ENCODE data around the gene DNAJB2.

The DNAJB2 gene

DNA sequence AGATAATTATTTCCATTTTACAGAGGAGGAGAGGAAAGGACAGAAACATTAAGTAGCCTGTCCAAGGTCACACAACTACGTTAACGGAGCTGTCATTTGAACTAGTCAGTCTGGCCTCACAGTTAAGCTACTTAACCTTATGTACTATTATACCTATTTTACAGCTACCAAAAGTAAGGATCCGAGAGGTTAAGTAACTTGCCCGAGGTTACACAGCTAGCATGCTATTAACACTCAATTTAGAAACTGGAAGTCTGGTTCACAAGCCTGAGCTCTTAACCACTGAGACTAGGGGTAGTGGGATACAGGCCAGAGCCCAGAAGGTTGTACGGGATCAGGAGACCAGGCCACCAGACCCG, 34.4 kb upstream of the DNAJB2 start:
- H3K79me2 ChIP-seq (ENCODE audit: low read length): peaks cover 13% of the 10 kb centered on the region
- peak overlapping the region; percentile 86 for H3K4me2 ChIP-seq (ENCODE audit: low read length)
- no peaks in the 10 kb centered on the region for H3K9me3 ChIP-seq (ENCODE audit: insufficient read depth, low read length)
- no peak overlapping the region for H3K27ac ChIP-seq (ENCODE audit: low read length)
- no peaks in the 10 kb centered on the region for H3K27me3 ChIP-seq (ENCODE audit: low read depth, low read length)
- 0 out of 2 replicates have a peak overlapping the region, but pooled peaks have one; percentile 56 for H2AFZ ChIP-seq (ENCODE audit: low read depth, low read length)
- H3K9ac ChIP-seq (ENCODE audit: low read length): peak overlapping the region; percentile 87
- no peaks in the 10 kb centered on the region for H4K20me1 ChIP-seq (ENCODE audit: insufficient read depth, low read length)
- no peak for TF ChIP-seq EZH2phosphoT487 (IDR thresholded peaks at IDR 0.05; ENCODE audit: low read depth)
- TF ChIP-seq, protein P1, sequence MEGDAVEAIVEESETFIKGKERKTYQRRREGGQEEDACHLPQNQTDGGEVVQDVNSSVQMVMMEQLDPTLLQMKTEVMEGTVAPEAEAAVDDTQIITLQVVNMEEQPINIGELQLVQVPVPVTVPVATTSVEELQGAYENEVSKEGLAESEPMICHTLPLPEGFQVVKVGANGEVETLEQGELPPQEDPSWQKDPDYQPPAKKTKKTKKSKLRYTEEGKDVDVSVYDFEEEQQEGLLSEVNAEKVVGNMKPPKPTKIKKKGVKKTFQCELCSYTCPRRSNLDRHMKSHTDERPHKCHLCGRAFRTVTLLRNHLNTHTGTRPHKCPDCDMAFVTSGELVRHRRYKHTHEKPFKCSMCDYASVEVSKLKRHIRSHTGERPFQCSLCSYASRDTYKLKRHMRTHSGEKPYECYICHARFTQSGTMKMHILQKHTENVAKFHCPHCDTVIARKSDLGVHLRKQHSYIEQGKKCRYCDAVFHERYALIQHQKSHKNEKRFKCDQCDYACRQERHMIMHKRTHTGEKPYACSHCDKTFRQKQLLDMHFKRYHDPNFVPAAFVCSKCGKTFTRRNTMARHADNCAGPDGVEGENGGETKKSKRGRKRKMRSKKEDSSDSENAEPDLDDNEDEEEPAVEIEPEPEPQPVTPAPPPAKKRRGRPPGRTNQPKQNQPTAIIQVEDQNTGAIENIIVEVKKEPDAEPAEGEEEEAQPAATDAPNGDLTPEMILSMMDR (IDR thresholded peaks at IDR 0.05; ENCODE audit: low read depth, low read length): no peak
- peak overlapping the region; percentile 98 for H3K4me3 ChIP-seq (ENCODE audit: low read length)
- peaks cover 31% of the 10 kb centered on the region for H3K4me1 ChIP-seq (ENCODE audit: low read length)
- H3K36me3 ChIP-seq (replicated peaks; ENCODE audit: low read depth, low read length): peaks cover 3% of the 10 kb centered on the region

DNA sequence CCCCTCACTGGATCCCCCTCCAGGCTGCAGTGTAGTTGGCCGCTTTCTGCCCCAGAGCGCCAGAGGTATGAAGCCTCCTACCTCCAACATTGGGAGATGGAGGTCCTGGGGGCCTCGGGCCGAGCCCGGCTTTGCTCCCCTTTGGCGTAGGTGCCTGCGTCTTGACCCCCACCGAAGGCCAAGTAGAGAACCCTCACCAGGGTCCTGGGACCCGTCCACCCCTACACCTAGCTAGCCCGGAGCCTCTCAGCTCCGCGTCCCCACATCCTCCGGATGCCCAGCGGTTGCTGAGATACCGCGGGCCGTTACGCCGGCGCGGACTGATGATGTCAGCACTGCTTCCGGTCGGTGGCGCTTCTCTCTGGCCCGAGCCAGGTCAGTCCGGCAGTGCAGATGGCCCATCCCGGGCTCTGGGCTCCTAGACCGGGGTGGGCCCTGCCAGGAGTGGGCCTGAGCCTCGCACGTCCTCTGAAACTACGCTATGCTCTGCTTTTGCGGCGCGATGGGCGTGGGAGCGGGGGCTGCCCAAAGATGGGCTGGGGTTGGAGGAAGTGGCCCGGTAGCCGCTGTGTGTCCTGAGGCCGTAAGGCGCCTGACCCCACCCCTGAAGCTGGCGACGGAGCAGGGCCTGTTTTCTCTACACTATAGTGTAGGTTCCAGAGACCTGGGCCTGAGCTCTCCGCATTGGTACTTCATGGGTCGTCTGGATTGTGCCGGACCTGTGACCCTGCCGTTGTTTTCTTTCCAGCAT, 33.8 kb upstream of the DNAJB2 start, which contains the start of the genes GLB1L and STK16:
Gene GLB1L, minus strand, starts transcription at position 297 of the 751 bp plus-strand sequence. CDS start 1,871 bp downstream, outside the sequence.
Gene STK16, plus strand, starts transcription at position 332 of the 751 bp plus-strand sequence. CDS start 521 bp downstream, outside the sequence.
- peak within 1 kb of the TSS; percentile 58 for H3K27ac ChIP-seq (ENCODE audit: low read length)
- no peaks in the 10 kb centered on the region for H4K20me1 ChIP-seq (ENCODE audit: insufficient read depth, low read length)
- H3K9ac ChIP-seq (ENCODE audit: low read length): peak within 1 kb of the TSS; percentile 87
- H3K79me2 ChIP-seq (ENCODE audit: low read length): peaks cover 16% of the 10 kb centered on the region
- peak within 1 kb of the TSS; percentile 56; the same call in 1 of the 2 replicates for H2AFZ ChIP-seq (ENCODE audit: low read depth, low read length)
- H3K9me3 ChIP-seq (ENCODE audit: insufficient read depth, low read length): no peaks in the 10 kb centered on the region
- no peaks in the 10 kb centered on the region for H3K27me3 ChIP-seq (ENCODE audit: low read depth, low read length)
- peaks cover 37% of the 10 kb centered on the region for H3K4me1 ChIP-seq (ENCODE audit: low read length)
- peak within 1 kb of the TSS; percentile 86 for H3K4me2 ChIP-seq (ENCODE audit: low read length)
- peak within 1 kb of the TSS; percentile 98 for H3K4me3 ChIP-seq (ENCODE audit: low read length)
- TF ChIP-seq, protein P1 (IDR thresholded peaks at IDR 0.05; ENCODE audit: low read depth, low read length): no peak
- TF ChIP-seq EZH2phosphoT487 (IDR thresholded peaks at IDR 0.05; ENCODE audit: low read depth): no peak
- peaks cover 7% of the 10 kb centered on the region for H3K36me3 ChIP-seq (replicated peaks; ENCODE audit: low read depth, low read length)

DNA sequence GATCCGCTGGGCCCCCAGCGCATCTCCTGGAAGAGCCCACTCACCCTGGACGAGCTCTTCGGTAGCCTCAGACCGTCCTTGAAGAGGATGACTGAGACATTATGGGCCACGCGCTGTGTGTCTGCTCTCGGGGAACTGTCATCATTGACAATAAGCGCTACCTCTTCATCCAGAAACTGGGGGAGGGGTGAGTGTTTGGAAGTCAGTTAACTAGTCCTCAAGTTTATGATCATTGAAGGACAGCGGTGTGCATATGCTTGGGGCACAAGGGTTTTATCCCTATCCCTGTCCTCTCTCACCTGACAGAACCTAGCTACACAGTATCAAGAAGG, 33.3 kb upstream of the DNAJB2 start:
- H3K9me3 ChIP-seq (ENCODE audit: insufficient read depth, low read length): no peaks in the 10 kb centered on the region
- H3K27me3 ChIP-seq (ENCODE audit: low read depth, low read length): no peaks in the 10 kb centered on the region
- H2AFZ ChIP-seq (ENCODE audit: low read depth, low read length): no peak overlapping the region
- peaks cover 7% of the 10 kb centered on the region for H3K36me3 ChIP-seq (replicated peaks; ENCODE audit: low read depth, low read length)
- H3K4me1 ChIP-seq (ENCODE audit: low read length): peaks cover 37% of the 10 kb centered on the region
- TF ChIP-seq, protein P1 (IDR thresholded peaks at IDR 0.05; ENCODE audit: low read depth, low read length): no peak
- TF ChIP-seq EZH2phosphoT487 (IDR thresholded peaks at IDR 0.05; ENCODE audit: low read depth): no peak
- H4K20me1 ChIP-seq (ENCODE audit: insufficient read depth, low read length): no peaks in the 10 kb centered on the region
- peaks cover 16% of the 10 kb centered on the region for H3K79me2 ChIP-seq (ENCODE audit: low read length)
- peak overlapping the region; percentile 86 for H3K4me2 ChIP-seq (ENCODE audit: low read length)
- peak overlapping the region; percentile 87 for H3K9ac ChIP-seq (ENCODE audit: low read length)
- H3K4me3 ChIP-seq (ENCODE audit: low read length): peak overlapping the region; percentile 98
- peak overlapping the region; percentile 58 for H3K27ac ChIP-seq (ENCODE audit: low read length)

DNA sequence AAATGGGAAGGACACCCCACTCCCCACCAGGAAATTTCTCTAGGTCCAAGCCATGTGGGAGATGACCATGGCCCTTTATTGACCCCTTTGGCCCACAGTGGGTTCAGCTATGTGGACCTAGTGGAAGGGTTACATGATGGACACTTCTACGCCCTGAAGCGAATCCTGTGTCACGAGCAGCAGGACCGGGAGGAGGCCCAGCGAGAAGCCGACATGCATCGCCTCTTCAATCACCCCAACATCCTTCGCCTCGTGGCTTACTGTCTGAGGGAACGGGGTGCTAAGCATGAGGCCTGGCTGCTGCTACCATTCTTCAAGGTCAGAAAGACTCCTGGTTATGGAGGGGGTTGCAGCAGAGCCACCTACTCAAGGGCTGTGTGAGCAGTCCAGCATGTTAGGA, 32.6 kb upstream of the DNAJB2 start:
- H3K9me3 ChIP-seq (ENCODE audit: insufficient read depth, low read length): no peaks in the 10 kb centered on the region
- H3K27me3 ChIP-seq (ENCODE audit: low read depth, low read length): no peaks in the 10 kb centered on the region
- no peak overlapping the region for H3K9ac ChIP-seq (ENCODE audit: low read length)
- peaks cover 13% of the 10 kb centered on the region for H3K36me3 ChIP-seq (replicated peaks; ENCODE audit: low read depth, low read length)
- H3K79me2 ChIP-seq (ENCODE audit: low read length): peaks cover 18% of the 10 kb centered on the region
- no peak overlapping the region for H3K4me3 ChIP-seq (ENCODE audit: low read length)
- peaks cover 37% of the 10 kb centered on the region for H3K4me1 ChIP-seq (ENCODE audit: low read length)
- no peak overlapping the region for H3K27ac ChIP-seq (ENCODE audit: low read length)
- no peaks in the 10 kb centered on the region for H4K20me1 ChIP-seq (ENCODE audit: insufficient read depth, low read length)
- H3K4me2 ChIP-seq (ENCODE audit: low read length): no peak overlapping the region
- no peak overlapping the region for H2AFZ ChIP-seq (ENCODE audit: low read depth, low read length)
- TF ChIP-seq, protein P1 (IDR thresholded peaks at IDR 0.05; ENCODE audit: low read depth, low read length): no peak
- no peak for TF ChIP-seq EZH2phosphoT487 (IDR thresholded peaks at IDR 0.05; ENCODE audit: low read depth)

Data from OCI-LY3 (cell line).